Stimulated activated memory B cell treated with anti-CD40 and anti-IgM and Interleukin-4, amounts not matched to agents 10 μg/mL and 1 μg/mL and 100 μg/mL, for 72 hours (primary cell): ENCODE results near the gene TXNL1.
"Not testable (repeated sequence)": the region's sequence is repeated elsewhere in the genome, so short reads cannot be mapped to it uniquely, and the experiment has no call there.

Experiments
- ATAC-seq: fragments of 150-1000 bp; cut with Tn5 transposase; 2 replicates; pipeline ENCODE4 v1.10.0; 2021
- H3K27ac Mint-ChIP-seq: one replicate; pipeline ENCODE4 v1.8.0; 2022; ENCODE audit warnings: mild to moderate bottlenecking, mixed read lengths
- H3K27me3 Mint-ChIP-seq: one replicate; pipeline ENCODE4 v1.8.0; 2022; ENCODE audit warnings: mixed read lengths
- H3K36me3 Mint-ChIP-seq: one replicate; pipeline ENCODE4 v1.8.0; 2022; ENCODE audit warnings: mixed read lengths
- H3K4me1 Mint-ChIP-seq: one replicate; pipeline ENCODE4 v1.8.0; 2022; ENCODE audit warnings: mixed read lengths
- H3K4me3 Mint-ChIP-seq: one replicate; pipeline ENCODE4 v1.8.0; 2022; ENCODE audit warnings: mild to moderate bottlenecking, moderate library complexity, mixed read lengths
- H3K9me3 Mint-ChIP-seq: one replicate; pipeline ENCODE4 v1.8.0; 2022; ENCODE audit warnings: mixed read lengths

The TXNL1 gene

DNA sequence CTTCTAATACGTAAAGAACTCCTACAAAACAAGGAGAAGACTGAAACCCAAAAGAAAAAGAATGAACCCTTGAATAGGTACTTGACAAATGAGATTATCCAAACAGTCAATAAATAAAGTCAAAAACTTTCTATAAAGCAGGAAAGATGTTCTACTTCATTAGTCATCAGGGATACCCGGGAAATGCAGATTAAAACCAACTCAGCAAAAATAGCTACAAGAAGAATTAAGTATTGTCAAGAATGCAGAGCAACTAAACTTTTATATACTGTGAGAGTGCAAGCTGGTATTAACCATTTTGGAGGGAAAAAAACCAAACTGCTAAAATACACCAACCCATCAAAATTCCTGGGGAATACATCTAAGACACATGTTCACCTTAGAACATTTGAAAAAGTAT lies 10.4 kb downstream of the TXNL1 start:
- H3K36me3 Mint-ChIP-seq, result peaks cover 33% of the 10 kb centered on the region
- no peak overlapping the region for H3K27ac Mint-ChIP-seq
- H3K27me3 Mint-ChIP-seq, result no peaks in the 10 kb centered on the region
- no peak overlapping the region for H3K4me3 Mint-ChIP-seq
- H3K9me3 Mint-ChIP-seq, result no peaks in the 10 kb centered on the region
- no peak for ATAC-seq
- H3K4me1 Mint-ChIP-seq, result peaks cover 46% of the 10 kb centered on the region

DNA sequence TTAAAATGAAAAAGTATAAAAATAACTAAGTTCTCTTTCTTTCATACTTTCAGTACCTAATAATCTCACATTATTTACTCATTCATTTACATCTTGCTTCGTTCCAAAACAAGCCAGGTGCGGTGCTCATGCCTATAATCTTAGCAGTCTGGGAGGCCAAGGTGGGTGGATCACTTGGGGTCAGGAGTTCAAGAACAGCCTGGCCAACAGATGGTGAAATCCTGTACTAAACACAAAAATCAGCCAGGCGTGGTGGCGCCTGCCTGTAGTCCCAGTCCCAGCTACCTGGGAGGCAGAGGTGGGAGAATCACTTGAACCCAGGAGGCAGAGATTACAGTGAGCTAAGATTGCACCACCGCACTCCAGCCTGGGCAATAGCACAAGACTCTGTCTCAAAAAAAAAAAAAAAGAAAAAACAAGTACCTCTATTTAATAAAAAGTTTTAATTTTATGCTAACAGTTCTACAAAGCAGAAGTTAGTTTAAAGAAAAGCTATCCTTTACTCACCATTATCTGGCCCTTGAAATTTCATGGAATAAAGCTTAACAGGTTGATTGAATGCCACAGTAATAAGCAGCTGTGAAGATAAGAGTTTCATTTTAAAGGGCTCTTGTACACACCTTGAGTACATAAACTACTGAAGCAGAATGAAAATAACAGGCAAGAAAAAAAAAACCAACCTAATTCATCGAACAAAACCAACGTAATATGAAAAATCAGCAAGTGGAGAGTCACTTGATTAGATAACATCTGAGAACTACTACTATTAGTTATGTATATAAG lies 22.5 kb downstream of the TXNL1 start:
- peaks cover 69% of the 10 kb centered on the region for H3K36me3 Mint-ChIP-seq
- H3K4me1 Mint-ChIP-seq, result no peaks in the 10 kb centered on the region
- ATAC-seq, result no peak
- no peaks in the 10 kb centered on the region for H3K27me3 Mint-ChIP-seq
- H3K4me3 Mint-ChIP-seq, result no peak overlapping the region
- H3K27ac Mint-ChIP-seq, result no peak overlapping the region
- no peaks in the 10 kb centered on the region for H3K9me3 Mint-ChIP-seq

DNA sequence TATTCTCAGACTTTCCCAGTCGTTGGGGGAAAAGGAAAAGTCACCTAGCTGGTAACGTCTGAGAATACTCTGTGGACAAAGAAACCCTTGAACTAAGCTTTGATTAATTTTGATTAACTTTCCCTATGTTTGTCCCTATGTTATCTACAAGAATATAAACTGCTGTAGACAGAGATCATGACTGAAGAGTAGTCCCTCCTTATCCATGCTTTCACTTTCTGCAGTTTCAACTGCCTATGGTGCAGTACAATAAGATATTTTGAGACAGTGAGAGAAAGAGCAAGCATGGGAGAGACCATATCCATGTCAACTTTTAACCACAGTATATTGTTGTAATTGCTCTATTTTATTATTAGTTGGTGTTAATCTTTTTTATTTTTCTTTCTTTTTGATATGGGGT lies 31.8 kb downstream of the TXNL1 start:
- Mint-ChIP-seq H3K4me1 (no peaks in the 10 kb centered on the region), H3K27me3 (no peaks in the 10 kb centered on the region), H3K4me3 (no peak overlapping the region), H3K9me3 (no peaks in the 10 kb centered on the region), H3K36me3 (peaks cover 35% of the 10 kb centered on the region), H3K27ac (no peak overlapping the region)
- no peak for ATAC-seq

DNA sequence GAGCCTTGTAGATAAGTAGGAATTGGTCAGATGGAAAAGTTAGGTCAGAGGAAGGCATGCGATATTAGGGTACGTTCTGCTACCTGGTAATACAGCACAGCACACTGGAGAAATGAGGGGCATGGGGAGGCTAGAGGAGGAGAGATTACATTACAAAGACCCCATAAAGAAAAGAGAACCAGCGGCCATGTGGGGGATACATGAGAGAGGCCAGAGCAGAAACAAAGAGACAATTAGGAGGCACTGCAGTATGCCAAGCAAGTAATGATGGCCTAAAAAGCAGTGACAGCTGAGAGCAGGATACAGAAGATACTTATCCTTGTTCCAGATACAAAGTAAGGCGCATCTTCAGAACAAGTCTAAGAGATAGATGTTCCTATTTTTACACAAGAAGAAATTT lies 40.0 kb downstream of the TXNL1 start:
- no peak for ATAC-seq
- peaks cover 6% of the 10 kb centered on the region for H3K36me3 Mint-ChIP-seq
- H3K27me3 Mint-ChIP-seq, result no peaks in the 10 kb centered on the region
- H3K9me3 Mint-ChIP-seq, result no peaks in the 10 kb centered on the region
- no peak overlapping the region for H3K27ac Mint-ChIP-seq
- no peak overlapping the region for H3K4me3 Mint-ChIP-seq
- H3K4me1 Mint-ChIP-seq, result no peaks in the 10 kb centered on the region

DNA sequence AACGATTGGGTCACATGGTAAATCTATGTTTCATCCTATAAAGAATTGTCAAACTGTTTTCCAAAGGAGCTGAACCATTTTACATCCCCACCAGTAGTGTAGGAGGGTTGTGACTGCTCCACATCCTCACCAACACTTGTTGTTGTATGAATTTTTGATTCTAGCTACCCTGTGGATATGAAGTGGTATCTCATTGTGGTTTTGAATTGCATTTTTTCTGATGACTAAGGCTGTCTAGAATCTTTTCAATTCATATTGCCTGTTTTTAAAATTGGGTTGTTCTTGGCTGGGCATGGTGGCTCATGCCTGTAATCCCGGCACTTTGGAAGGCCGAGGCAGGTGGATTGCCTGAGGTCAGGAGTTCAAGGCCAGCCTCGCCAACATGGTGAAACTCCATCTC lies 44.5 kb downstream of the TXNL1 start:
- ATAC-seq, result no peak
- no peaks in the 10 kb centered on the region for H3K27me3 Mint-ChIP-seq
- peaks cover 3% of the 10 kb centered on the region for H3K9me3 Mint-ChIP-seq
- no peak overlapping the region for H3K4me3 Mint-ChIP-seq
- no peak overlapping the region for H3K27ac Mint-ChIP-seq
- H3K4me1 Mint-ChIP-seq, result no peaks in the 10 kb centered on the region
- H3K36me3 Mint-ChIP-seq, result peaks cover 6% of the 10 kb centered on the region

DNA sequence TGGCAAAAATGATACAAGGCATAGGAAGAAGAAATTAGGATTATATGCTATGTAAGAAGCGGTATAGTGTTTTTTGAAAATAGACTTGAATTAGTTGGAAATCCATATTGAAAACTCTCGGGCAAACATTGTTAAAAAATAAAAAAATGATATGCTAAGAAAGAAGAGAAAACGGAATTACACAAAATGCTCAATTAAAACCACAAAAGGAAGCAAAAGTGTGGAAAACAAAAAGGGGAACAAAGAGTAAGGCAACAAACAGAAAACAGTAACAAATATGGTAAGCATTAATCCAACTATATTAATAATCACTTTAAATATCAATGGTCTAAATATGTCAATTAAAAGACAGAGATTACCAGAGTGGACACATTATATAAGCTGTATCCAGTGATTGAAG lies 58.4 kb downstream of the TXNL1 start:
- Mint-ChIP-seq H3K4me1 (peaks cover 13% of the 10 kb centered on the region), H3K4me3 (no peak overlapping the region), H3K27ac (no peak overlapping the region), H3K9me3 (peaks cover 5% of the 10 kb centered on the region), H3K27me3 (peaks cover 26% of the 10 kb centered on the region), H3K36me3 (no peaks in the 10 kb centered on the region)
- no peak for ATAC-seq

DNA sequence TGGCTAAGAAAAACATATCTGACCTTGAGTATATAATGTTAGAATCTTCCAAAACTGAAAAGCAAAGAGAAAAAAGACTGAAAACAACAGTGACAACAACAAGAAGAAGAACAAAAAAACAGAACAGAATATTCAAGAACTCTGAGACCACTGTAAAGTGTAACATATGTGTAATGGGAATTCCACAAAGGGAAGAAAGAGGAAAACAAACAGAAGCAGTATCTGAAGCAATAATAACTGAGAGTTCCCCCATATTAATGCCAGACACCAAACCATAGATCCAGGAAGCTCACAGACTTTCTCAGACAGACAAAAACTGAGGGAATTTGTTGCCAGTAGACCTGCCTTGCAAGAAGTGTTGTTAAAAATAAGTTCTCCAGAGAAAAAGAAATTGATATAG lies 58.9 kb downstream of the TXNL1 start:
- Mint-ChIP-seq H3K36me3 (no peaks in the 10 kb centered on the region), H3K4me3 (no peak overlapping the region), H3K4me1 (peaks cover 13% of the 10 kb centered on the region), H3K27me3 (peaks cover 26% of the 10 kb centered on the region), H3K27ac (no peak overlapping the region), H3K9me3 (peaks cover 5% of the 10 kb centered on the region)
- no peak for ATAC-seq

DNA sequence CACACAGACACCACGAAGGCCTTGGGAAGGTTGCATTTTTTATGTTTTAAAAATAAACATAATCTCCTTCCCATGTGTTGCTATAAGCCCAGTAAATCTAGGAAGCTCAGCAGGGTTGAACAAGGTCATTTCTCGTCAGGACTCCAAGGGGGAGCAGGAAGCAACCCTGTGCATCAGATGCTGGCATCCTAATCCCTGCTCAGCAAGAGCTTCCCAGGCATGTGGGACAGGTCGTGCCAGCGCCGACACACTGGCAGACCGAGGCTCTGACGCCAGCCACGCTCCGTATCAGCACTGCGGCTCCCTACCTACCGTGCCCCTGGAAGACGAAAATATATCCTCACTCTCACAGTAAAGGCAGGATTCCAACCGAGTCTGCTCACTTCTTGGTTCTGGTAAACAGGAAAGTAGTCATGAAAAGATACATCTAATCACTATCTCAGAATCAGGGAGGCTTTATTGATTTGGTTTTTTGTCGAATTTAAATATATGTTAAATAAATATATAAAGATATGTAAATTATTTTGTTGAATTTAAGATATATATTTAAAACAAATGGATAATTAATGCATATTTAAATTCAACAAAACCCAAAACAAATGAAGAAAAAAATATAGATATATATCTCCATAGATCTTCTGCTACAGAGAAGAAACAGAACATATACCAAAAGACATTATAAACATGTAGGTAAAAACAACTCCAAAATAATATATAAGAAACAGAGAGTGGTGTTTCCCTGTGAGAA lies 61.4 kb downstream of the TXNL1 start:
- no peak overlapping the region for H3K27ac Mint-ChIP-seq
- H3K9me3 Mint-ChIP-seq, result peaks cover 3% of the 10 kb centered on the region
- peaks cover 13% of the 10 kb centered on the region for H3K4me1 Mint-ChIP-seq
- no peak overlapping the region for H3K4me3 Mint-ChIP-seq
- no peak for ATAC-seq
- no peaks in the 10 kb centered on the region for H3K36me3 Mint-ChIP-seq
- peaks cover 19% of the 10 kb centered on the region for H3K27me3 Mint-ChIP-seq

DNA sequence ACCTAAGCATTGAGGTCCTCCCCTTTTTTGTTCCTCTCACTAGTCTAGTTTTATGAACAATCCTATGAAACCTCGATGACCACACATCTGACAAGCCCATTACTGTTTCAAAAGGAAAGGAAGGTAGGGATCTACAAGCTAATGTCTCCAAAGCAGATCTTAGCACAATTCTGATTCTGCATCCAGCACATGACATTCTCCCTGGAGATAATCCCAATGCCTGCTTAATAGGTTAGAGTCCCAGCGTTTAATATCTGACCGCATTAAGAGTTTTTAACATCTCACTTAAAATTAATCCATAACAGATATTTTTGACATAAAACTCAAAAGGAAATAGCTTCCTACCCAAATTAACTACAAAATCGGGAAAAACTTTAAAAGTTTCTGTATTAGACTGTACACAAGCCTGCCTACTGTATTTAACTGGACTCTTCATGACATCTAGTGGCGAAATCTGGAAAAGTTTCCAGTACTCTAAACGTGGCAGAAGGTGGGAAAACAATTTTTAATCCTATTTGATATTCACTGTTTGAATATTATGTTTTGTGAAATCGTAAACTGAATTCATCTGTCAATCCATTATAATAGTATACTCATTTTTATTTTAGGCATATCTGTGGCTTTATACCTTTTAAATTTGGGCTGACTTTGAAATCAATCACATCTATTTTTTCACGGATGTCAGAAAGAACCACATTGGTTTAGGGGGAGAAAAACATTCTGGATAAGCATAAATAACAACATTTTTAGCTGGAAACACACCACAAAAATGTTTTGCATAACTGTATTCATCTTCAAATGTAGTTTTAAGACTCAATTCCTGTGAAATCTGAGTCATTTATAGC lies 62.4 kb downstream of the TXNL1 start:
- H3K36me3 Mint-ChIP-seq, result no peaks in the 10 kb centered on the region
- peaks cover 17% of the 10 kb centered on the region for H3K27me3 Mint-ChIP-seq
- no peak overlapping the region for H3K27ac Mint-ChIP-seq
- no peak for ATAC-seq
- peaks cover 13% of the 10 kb centered on the region for H3K4me1 Mint-ChIP-seq
- peaks cover 3% of the 10 kb centered on the region for H3K9me3 Mint-ChIP-seq
- no peak overlapping the region for H3K4me3 Mint-ChIP-seq

DNA sequence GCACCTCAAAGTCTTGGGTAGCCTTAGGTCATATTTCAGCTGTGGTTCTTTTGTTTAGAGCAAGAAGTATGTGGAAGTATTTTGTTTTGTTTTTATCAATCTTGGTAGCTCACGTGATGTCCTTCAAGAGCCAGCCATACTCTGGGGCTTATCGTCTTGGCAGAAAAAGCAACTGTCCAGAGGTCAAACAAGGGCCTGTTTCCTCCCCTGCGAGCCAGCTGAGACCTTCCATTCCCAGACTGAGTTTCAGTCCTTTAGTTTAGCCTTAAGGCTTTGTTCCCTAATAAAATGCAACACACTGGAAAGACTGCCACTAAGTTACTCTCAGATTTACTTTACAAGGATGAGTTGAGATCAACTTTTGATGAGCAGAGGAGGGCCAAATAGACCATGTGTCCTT lies 63.5 kb downstream of the TXNL1 start:
- Mint-ChIP-seq H3K9me3 (no peaks in the 10 kb centered on the region), H3K4me3 (no peak overlapping the region), H3K27ac (no peak overlapping the region), H3K36me3 (no peaks in the 10 kb centered on the region), H3K27me3 (peaks cover 17% of the 10 kb centered on the region), H3K4me1 (peaks cover 13% of the 10 kb centered on the region)
- no peak for ATAC-seq

DNA sequence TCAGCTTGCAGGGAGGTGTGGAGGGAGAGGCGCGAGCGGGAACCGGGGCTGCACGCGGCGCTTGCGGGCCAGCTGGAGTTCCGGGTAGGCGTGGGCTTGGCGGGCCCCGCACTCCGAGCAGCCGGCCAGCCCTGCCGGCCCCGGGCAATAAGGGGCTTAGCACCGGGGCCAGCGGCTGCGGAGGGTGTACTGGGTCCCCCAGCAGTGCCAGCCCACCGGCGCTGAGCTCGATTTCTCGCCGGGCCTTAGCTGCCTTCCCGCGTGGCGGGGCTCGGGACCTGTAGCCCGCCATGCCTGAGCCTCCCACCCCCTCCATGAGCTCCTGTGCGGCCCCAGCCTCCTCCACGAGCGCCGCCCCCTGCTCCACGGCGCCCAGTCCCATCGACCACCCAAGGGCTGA lies 66.1 kb downstream of the TXNL1 start:
- H3K4me1 Mint-ChIP-seq, H3K4me3 Mint-ChIP-seq, H3K9me3 Mint-ChIP-seq, H3K27ac Mint-ChIP-seq, H3K36me3 Mint-ChIP-seq, H3K27me3 Mint-ChIP-seq, ATAC-seq: not testable (repeated sequence)

DNA sequence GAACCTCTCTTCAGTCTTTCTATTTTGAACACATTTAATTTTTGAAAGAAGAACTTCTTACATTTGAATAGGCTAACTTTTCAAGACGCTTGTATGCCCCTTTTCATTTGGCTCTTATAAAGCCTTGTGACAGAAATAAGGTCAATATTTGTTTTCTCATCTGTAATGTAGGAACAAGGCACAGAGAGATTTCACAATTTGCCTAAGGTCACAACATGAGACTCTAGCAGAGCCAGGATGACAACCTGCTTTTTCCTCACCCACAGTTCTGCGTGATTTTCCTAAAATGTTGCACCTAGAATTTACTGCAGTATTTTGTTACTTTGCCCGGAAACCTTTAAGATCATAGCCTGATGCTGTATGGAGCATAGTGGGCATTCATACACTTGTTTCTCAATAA lies 67.4 kb downstream of the TXNL1 start:
- Mint-ChIP-seq H3K27me3 (no peaks in the 10 kb centered on the region), H3K9me3 (no peaks in the 10 kb centered on the region), H3K27ac (no peak overlapping the region), H3K4me1 (peaks cover 3% of the 10 kb centered on the region), H3K36me3 (no peaks in the 10 kb centered on the region), H3K4me3 (no peak overlapping the region)
- no peak for ATAC-seq

DNA sequence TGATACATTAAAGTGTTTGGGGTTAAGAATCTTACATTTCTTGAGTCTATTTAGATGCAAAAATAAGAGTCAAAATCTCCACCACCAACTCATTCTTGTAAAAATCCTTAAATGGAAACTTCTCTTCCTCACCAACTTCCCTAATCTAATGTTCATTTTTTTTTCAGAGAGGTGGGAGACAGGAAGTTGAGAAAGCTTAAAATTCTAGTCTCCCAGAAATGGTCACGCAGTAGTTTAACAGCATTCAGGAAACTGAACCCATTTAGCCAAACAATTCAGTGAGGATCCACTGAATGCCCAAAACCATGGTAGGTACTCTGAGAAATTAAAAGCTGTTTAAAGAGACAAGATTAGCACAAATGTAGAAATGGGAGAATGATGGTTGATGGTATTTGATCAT lies 69.0 kb downstream of the TXNL1 start:
- no peak for ATAC-seq

DNA sequence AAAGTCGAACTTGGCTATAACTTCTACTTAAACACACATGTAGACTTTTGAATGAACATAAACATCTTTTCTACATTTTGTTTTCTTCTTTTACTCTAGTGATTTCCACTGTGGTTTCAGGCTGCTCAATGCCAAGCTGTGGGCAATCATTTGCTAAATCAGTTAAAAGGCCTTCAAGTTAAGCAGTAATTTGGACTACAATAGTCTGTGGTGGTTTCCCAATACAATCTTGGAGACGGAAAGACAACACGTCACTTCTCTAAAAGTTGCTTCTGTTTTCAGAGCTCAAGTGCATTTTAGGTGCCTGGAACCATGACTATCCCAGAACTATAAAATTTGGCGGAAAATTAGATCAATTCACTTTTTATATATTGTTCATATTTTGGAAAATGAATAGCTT lies 69.4 kb downstream of the TXNL1 start:
- H3K4me1 Mint-ChIP-seq, result no peaks in the 10 kb centered on the region
- no peak overlapping the region for H3K27ac Mint-ChIP-seq
- H3K36me3 Mint-ChIP-seq, result no peaks in the 10 kb centered on the region
- H3K27me3 Mint-ChIP-seq, result no peaks in the 10 kb centered on the region
- no peak overlapping the region for H3K4me3 Mint-ChIP-seq
- no peaks in the 10 kb centered on the region for H3K9me3 Mint-ChIP-seq
- no peak for ATAC-seq

More for the DNA sequence above, 69.0 kb downstream of the TXNL1 start:
- no peaks in the 10 kb centered on the region for H3K27me3 Mint-ChIP-seq
- H3K27ac Mint-ChIP-seq, result no peak overlapping the region
- H3K4me1 Mint-ChIP-seq, result no peaks in the 10 kb centered on the region
- no peak overlapping the region for H3K4me3 Mint-ChIP-seq
- no peaks in the 10 kb centered on the region for H3K36me3 Mint-ChIP-seq
- no peaks in the 10 kb centered on the region for H3K9me3 Mint-ChIP-seq

DNA sequence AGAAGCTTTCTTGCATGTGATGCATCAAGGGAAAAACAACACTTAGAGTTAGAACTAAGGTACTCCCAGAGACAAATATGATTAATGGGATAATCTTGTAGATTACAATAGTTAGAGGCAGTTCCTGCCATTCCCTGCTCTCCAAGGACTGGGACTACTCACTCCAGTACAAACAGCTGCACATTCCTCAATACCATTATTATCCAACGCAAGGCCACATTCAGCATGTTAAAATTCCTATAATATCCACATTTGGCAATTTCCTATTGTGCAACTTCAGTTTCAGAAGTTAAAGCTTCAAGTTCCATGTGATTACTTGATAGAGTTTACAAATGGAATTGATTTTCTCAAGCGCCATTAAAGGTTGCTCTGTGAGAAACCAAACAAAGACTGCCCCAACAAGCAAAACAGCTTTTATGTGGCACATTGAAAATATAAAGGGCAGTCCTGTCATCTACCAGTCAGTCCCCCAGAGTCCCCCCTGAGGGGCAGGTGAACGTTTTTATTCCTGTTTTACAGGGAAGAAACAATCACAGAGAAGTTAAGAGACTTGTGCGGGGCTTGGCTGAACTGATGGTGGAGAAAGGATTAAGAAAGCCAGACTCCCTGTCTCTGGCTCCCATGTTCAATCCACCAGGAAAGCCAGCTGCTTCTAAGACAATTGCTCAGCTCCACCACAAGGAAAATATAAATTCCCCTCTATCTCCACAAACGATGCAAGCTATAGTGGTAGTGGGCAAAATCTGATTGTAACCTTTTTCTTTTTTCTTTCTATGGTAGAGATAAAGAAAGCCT lies 72.6 kb downstream of the TXNL1 start:
- Mint-ChIP-seq H3K27me3 (peaks cover 5% of the 10 kb centered on the region), H3K9me3 (no peaks in the 10 kb centered on the region), H3K36me3 (no peaks in the 10 kb centered on the region), H3K4me3 (no peak overlapping the region), H3K27ac (no peak overlapping the region), H3K4me1 (peaks cover 6% of the 10 kb centered on the region)
- no peak for ATAC-seq
